Measurements from ENCODE around the gene SEMA3C.

DNA sequence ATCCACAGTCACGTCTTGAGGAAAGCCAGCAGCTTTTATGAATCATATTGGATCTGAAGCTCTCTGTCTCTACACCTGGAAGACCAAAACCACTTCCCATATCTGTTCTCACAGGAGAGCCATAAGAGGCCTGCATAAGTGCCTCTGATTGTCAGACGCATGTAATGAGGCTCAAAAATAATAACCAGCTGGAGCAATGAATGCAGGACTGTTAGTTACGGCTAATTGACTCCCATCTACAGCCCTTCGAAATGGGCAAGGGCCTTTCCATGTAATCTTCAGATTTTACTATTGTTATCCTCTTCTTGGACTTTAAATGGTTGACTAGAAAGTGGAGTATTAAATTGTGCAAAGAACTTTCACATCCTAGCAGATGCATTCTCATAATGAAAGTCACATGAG is 4.4 kb upstream of the SEMA3C start:
- TF ChIP-seq, protein P1, sequence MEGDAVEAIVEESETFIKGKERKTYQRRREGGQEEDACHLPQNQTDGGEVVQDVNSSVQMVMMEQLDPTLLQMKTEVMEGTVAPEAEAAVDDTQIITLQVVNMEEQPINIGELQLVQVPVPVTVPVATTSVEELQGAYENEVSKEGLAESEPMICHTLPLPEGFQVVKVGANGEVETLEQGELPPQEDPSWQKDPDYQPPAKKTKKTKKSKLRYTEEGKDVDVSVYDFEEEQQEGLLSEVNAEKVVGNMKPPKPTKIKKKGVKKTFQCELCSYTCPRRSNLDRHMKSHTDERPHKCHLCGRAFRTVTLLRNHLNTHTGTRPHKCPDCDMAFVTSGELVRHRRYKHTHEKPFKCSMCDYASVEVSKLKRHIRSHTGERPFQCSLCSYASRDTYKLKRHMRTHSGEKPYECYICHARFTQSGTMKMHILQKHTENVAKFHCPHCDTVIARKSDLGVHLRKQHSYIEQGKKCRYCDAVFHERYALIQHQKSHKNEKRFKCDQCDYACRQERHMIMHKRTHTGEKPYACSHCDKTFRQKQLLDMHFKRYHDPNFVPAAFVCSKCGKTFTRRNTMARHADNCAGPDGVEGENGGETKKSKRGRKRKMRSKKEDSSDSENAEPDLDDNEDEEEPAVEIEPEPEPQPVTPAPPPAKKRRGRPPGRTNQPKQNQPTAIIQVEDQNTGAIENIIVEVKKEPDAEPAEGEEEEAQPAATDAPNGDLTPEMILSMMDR (IDR thresholded peaks at IDR 0.05) = no peak
- TF ChIP-seq POLR2A (IDR thresholded peaks at IDR 0.05) = no peak
